NCI-H748 (cell line): ENCODE measurements around the gene SELENOO.
"Not testable (repeated sequence)": the region's sequence is repeated elsewhere in the genome, so short reads cannot be mapped to it uniquely, and the experiment has no call there.

Experiments
- DNase-seq: peaks from one replicate; lab custom pipeline; 2025; ENCODE audit not compliant: unreplicated experiment; lab: John Stamatoyannopoulos, UW

SELENOO gene

GRCh38 chr22:50198624-50199017 is 2.2 kb upstream of the SELENOO start:
- DNase-seq, result no peak

- no peak for DNase-seq
These were observed 1.5 kb upstream of the SELENOO start for GRCh38 chr22:50199251-50199721.

DNA sequence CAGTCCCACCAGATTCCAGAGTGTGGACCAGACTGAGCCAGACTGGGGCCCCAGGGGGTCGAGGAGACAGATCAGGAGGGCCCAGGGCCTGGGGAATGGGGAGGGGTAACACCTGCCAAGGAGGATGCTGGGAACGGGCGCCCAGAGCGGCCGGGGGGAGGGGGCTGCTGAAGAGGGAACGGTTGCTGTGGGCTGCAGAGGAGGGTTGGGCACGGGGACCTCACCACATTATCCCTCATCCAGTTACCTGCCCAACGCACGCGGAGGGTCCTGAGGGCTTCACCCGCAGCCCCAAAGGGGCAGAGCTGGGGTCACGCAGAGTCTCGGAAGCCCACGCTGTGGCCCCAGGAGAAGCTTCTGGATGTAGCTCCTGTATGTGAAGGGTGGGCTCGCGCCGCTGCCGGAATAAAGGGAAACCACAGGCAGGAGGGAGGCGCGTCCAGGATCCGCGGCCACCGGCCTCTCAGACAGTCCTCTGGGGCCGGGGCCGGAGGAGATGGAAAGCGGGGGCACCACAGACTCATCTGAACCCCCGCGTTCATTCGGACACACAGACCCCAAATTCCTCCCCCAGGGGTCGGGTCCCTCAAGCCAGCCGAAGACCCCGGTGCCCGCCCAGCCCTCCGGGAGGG is 866 bp upstream of the SELENOO start:
- DNase-seq, result peak; percentile 53

- DNase-seq, result peak; percentile 63
These were observed 649 bp downstream of the SELENOO start for GRCh38 chr22:50201191-50202129.

DNA sequence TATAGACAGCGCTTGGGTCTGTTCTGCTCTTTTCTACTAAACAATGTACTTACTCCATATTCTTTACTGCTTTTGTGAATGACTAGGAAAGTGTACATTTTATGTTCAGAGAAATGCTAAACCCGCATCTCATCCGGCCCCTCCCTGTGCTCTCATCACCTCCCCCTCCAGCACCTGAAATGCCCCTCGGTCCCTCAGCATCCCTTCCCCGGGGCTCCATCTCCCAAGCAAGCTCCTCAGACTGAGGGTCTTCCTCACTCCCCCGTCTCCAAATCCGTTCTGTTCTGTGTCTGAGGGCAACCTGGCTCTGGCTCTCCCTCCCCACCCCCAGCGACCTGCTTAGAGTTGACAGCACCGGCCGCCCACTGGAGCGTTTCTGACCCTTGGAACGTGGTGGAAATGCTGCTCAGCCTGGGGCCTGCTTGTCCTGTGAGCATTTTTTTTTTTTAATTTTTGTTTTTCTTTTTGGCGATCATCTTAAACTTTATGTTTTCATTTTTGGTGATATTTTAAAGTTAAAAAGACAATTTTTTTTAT is 1.4 kb downstream of the SELENOO start:
- DNase-seq, result peak; percentile 49

DNA sequence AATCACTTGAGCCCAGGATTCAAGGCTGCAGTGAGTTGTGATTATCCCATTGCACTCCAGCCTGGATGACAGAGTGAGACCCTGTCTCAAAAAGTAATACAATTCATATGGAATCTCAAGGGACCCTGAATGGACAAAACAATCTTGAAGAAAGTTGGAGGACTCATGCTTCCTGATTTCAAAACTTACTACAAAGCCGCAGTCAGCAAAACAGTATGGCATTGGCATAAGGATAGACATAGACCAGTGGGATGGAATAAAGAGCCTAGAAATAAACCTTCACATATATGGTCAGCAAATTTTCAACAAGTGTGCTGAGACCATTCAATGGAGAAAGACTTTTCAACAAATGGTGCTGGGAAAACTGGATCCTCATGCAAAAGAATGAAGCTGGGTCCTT is 2.5 kb downstream of the SELENOO start:
- no peak for DNase-seq

DNA sequence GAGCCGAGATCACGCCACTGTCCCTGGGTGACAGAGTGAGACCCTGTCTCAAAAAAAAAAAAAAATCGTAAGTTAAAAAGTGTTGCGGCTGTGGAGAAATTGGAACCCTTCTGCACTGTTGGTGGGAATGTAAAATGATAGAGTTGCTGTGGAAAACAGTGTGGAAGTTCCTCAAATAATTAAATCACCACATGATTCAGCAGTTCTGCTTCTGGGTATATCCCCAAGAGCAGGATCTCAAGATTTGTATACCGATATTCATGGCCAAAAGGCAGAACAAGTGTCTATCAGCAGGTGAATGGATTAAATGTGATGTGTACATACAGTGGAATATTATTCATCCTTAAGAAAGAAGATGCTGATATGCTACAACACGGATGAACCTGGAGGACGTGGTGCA is 3.8 kb downstream of the SELENOO start:
- DNase-seq, result no peak

- DNase-seq, result not testable (repeated sequence)
These were observed 4.2 kb downstream of the SELENOO start for GRCh38 chr22:50204998-50205397.

- DNase-seq, result no peak
These were observed 5.2 kb downstream of the SELENOO start for GRCh38 chr22:50205781-50206569.

- DNase-seq, result no peak
These were observed 5.8 kb downstream of the SELENOO start for GRCh38 chr22:50206599-50206998.

DNA sequence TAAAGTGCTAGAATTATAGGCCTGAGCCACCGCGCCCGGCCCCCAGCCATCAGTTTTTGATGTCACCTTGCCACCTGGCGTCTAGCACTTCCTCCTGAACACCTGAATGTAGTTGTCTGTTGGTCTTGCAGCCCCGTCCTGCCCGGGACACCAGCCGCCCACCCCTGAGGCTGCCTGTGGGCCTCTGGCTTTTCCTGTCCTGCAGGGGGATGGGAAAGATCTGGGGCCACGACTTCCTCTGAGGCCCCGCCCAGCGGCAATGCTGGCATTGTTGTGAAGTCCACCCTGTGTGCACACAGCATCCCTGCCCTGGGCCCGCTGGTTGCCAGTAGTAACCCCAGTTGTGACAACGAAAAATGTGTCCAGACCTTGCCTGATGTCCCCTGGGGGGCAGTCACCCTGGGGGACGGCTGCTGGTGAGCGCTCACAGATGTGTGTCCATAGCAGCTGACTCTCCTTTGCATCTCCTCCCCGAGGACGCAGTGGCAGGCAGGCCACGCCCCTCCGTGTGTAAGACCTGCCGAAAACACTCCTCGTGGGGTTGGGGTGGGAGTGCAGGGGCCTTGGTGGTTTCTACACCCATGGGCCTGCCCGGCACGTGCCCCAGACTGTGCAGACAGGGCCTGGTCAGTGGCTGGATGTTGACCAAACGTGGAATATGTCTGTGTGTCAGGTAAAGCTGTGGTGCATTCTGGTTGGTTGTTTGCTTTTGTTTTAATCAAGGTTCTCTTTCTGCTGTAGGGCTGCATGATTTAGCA is 6.8 kb downstream of the SELENOO start:
- no peak for DNase-seq

GRCh38 chr22:50208430-50208938 is 7.7 kb downstream of the SELENOO start:
- no peak for DNase-seq

- no peak for DNase-seq
These were observed 8.4 kb downstream of the SELENOO start for GRCh38 chr22:50208939-50209892.

- peak; percentile 51 for DNase-seq
These were observed 9.1 kb downstream of the SELENOO start for GRCh38 chr22:50209893-50210292.

- DNase-seq, result no peak
These were observed 9.7 kb downstream of the SELENOO start for GRCh38 chr22:50210378-50211139.

DNA sequence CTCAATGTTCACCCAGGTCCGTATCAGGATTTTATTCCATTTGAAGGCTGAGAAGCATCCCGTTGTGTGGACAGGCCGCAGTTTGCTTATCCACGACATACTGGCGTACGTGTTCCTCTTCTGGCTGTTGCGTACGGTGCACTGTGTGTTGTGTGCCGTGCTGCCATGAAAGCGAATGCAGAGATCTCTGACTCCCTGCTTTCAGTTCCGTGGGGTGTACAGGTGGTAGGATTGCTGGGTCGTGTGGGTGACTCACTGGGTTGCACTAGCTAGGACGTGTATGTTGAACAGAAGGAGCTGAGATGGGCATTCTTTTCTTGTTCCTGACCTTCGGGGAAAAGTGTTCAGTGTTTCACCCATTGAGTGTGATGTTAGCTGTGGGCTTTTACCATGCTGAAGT is 10.3 kb downstream of the SELENOO start:
- DNase-seq, result no peak

DNA sequence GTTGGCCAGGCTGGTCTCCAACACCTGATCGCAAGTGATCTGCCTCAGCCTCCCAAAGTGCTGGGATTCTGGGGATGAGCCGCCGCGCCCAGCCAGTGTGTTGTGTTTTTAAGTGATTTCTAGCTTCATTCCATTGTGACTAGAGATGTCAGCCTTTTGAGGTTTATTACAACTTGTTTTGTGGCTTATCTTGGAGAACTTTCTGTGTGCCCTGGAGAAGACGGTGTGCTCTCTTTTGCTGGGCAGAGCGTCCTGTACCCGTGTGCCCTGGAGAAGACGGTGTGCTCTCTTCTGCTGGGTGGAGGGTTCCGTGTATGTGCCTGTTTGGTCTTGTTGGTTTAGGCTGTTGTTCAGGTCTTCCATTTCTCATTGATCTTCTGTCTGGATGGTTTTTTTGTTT is 12.5 kb downstream of the SELENOO start:
- DNase-seq, result no peak

- DNase-seq, result no peak
These were observed 14.7 kb downstream of the SELENOO start for GRCh38 chr22:50215297-50216054.
